ENCODE measurements around the gene ILF3. TPM values are rescaled to one million over a fixed set of nuclear protein-coding genes. Genes with fewer than 3 reads are reported as not detected.
A peak's percentile ranks its signal among the peaks of the same experiment; 100 is the strongest.

Gene ILF3
- total RNA-seq (ENCODE audit: unreplicated experiment): 536 TPM
- long read RNA-seq, partial matches to known transcripts: 45 of 80 reads
- long read RNA-seq, other reads (novel, unspliced or antisense): 31 of 80 reads

GRCh38 chr19:10653732-10654609, at the start of gene ILF3:
ILF3 (plus strand) TSS chr19:10654346; CDS start chr19:10670606, 16,260 bp downstream.
- Mint-ChIP-seq H3K4me3 (ENCODE audit: unreplicated experiment) (peak within 1 kb of the TSS; percentile 93), H3K9me3 (ENCODE audit: unreplicated experiment) (peaks cover 17% of the 10 kb centered on the region), H3K36me3 (ENCODE audit: unreplicated experiment) (no peaks in the 10 kb centered on the region), H3K27ac (ENCODE audit: unreplicated experiment) (peak within 1 kb of the TSS; percentile 96), H3K4me1 (ENCODE audit: low read depth, unreplicated experiment) (peaks cover 12% of the 10 kb centered on the region), H3K27me3 (ENCODE audit: unreplicated experiment) (peaks cover 11% of the 10 kb centered on the region)
- TF ChIP-seq CTCF (IDR thresholded peaks at IDR 0.05; ENCODE audit: partially characterized antibody, unreplicated experiment): no peak
- DNase-seq: peak; percentile 98

- H3K27ac Mint-ChIP-seq (ENCODE audit: unreplicated experiment): peak overlapping the region; percentile 43
- no peaks in the 10 kb centered on the region for H3K27me3 Mint-ChIP-seq (ENCODE audit: unreplicated experiment)
- peaks cover 4% of the 10 kb centered on the region for H3K9me3 Mint-ChIP-seq (ENCODE audit: unreplicated experiment)
- no peak for TF ChIP-seq CTCF (IDR thresholded peaks at IDR 0.05; ENCODE audit: partially characterized antibody, unreplicated experiment)
- DNase-seq: no peak
- H3K4me3 Mint-ChIP-seq (ENCODE audit: unreplicated experiment): peak overlapping the region; percentile 52
- peaks cover 12% of the 10 kb centered on the region for H3K36me3 Mint-ChIP-seq (ENCODE audit: unreplicated experiment)
- H3K4me1 Mint-ChIP-seq (ENCODE audit: low read depth, unreplicated experiment): peaks cover 4% of the 10 kb centered on the region
Observed at GRCh38 chr19:10604460-10604980, 49.6 kb upstream of the ILF3 start.

GRCh38 chr19:10611907-10612306, 42.2 kb upstream of the ILF3 start:
- H3K27ac Mint-ChIP-seq (ENCODE audit: unreplicated experiment): no peak overlapping the region
- no peak for DNase-seq
- H3K27me3 Mint-ChIP-seq (ENCODE audit: unreplicated experiment): no peaks in the 10 kb centered on the region
- no peaks in the 10 kb centered on the region for H3K36me3 Mint-ChIP-seq (ENCODE audit: unreplicated experiment)
- H3K4me1 Mint-ChIP-seq (ENCODE audit: low read depth, unreplicated experiment): peaks cover 3% of the 10 kb centered on the region
- no peak overlapping the region for H3K4me3 Mint-ChIP-seq (ENCODE audit: unreplicated experiment)
- H3K9me3 Mint-ChIP-seq (ENCODE audit: unreplicated experiment): peaks cover 2% of the 10 kb centered on the region
- no peak for TF ChIP-seq CTCF (IDR thresholded peaks at IDR 0.05; ENCODE audit: partially characterized antibody, unreplicated experiment)

GRCh38 chr19:10612499-10613119, 41.5 kb upstream of the ILF3 start:
- no peak for DNase-seq

More at GRCh38 chr19:10612499-10613119, 41.5 kb upstream of the ILF3 start:
- no peak for TF ChIP-seq CTCF (IDR thresholded peaks at IDR 0.05; ENCODE audit: partially characterized antibody, unreplicated experiment)
- Mint-ChIP-seq H3K36me3 (ENCODE audit: unreplicated experiment) (no peaks in the 10 kb centered on the region), H3K9me3 (ENCODE audit: unreplicated experiment) (peaks cover 2% of the 10 kb centered on the region), H3K27me3 (ENCODE audit: unreplicated experiment) (no peaks in the 10 kb centered on the region), H3K4me1 (ENCODE audit: low read depth, unreplicated experiment) (peaks cover 3% of the 10 kb centered on the region), H3K4me3 (ENCODE audit: unreplicated experiment) (no peak overlapping the region), H3K27ac (ENCODE audit: unreplicated experiment) (no peak overlapping the region)
